Effector memory CD4-positive, alpha-beta T cell (primary cell): ENCODE data around the gene GYPC.
"Not testable (repeated sequence)": the region's sequence is repeated elsewhere in the genome, so short reads cannot be mapped to it uniquely, and the experiment has no call there.

Source experiments
- DNase-seq, 3 donors: peaks; one replicate each; pipeline ENCODE4 v3.0.0-alpha.2; 2020
- H3K27ac ChIP-seq: 2 replicates; pipeline ENCODE4 v1.7.0; 2013; ENCODE audit warnings: mild to moderate bottlenecking, low read length, moderate library complexity; ENCODE audit not compliant: insufficient read depth, poor library complexity, severe bottlenecking
- H3K27me3 ChIP-seq: replicated peaks from 2 replicates; pipeline ENCODE4 v1.7.0; 2013; ENCODE audit warnings: mild to moderate bottlenecking, low read length; ENCODE audit not compliant: insufficient read depth, control insufficient read depth, poor library complexity, severe bottlenecking
- H3K36me3 ChIP-seq: 2 replicates; pipeline ENCODE4 v1.7.0; 2013; ENCODE audit warnings: mild to moderate bottlenecking, low read length, moderate library complexity; ENCODE audit not compliant: control insufficient read depth, insufficient read depth
- H3K4me1 ChIP-seq: 2 replicates; pipeline ENCODE4 v1.7.0; 2013; ENCODE audit warnings: low read length, mild to moderate bottlenecking; ENCODE audit not compliant: control insufficient read depth, insufficient read depth, poor library complexity, severe bottlenecking
- H3K4me3 ChIP-seq: 2 replicates; pipeline ENCODE4 v1.7.0; 2013; ENCODE audit warnings: low read length, low read depth, mild to moderate bottlenecking; ENCODE audit not compliant: insufficient read depth, poor library complexity, severe bottlenecking
- H3K9me3 ChIP-seq: 2 replicates; pipeline ENCODE4 v1.7.0; 2013; ENCODE audit warnings: mild to moderate bottlenecking, low read length, moderate library complexity; ENCODE audit not compliant: control insufficient read depth

GYPC gene

DNA sequence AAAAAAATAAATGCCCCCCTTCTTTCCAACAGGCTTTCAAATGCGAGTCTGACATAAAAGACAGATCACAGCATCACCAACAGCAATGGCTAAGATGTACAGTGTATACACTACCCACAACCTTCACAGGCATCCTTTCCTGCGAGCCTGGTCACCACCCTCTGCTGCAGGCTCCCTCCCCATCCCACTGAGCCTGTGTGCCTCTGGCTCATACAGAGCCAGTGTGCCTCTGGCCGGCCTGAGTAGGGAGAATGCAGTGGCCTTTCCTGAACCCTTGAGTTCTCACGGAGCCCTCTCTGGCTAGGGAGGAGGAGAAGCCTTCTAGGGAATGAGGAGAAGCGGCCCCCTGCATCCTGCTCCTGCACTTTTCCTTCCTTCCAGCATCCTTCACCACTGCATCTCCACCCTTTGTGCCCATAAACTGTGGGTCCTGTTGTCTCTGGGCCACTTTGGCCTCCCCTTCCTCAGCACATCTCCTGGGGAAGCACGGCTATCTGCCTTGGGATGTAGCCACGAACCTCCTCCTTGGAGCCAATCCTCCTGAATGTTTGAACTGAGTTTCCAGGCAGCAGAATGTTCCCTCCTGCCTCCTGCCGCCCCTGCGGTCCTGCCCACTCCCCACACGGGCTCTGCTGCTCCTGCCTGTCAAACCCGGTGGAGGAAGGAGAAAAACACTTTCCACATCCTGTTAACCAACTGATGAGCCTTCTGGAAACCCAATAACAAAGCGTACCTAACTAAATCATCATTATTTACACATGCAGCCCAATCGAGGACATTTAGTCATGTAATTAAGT lies 22.5 kb downstream of the GYPC start:
- H3K27me3 ChIP-seq = no peaks in the 10 kb centered on the region
- peaks cover 8% of the 10 kb centered on the region for H3K9me3 ChIP-seq
- no peaks in the 10 kb centered on the region for H3K4me1 ChIP-seq
- peaks cover 17% of the 10 kb centered on the region for H3K36me3 ChIP-seq
- H3K27ac ChIP-seq = no peak overlapping the region
- H3K4me3 ChIP-seq = no peak overlapping the region
- no peak for DNase-seq

DNA sequence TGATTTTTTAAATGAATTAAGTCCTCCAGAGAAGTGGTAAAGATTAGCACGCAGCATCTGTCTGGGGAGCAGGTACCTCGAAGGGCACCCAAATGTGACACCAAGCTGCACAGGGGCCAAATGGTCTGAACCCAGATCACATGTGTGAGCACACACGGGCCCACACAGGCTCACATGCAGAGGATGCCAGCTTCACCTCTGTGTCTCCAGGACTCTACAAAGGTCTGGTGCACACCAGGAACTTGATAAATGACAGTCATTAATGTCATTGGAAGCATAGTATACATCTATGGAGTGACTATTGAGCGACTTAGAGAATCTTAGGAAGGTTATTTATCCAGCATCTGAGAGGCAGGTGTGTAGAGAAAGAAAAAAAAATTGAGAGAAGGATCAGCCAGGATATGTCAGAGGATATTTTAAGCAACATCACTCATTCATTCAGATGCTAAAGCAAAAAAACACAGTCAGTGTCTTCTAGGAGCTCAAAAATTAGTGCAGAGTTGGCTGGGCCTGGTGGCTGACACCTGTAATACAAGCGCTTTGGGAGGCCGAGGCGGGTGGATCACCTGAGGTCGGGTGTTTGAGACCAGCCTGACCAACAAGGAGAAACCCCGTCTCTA lies 23.2 kb downstream of the GYPC start:
- no peaks in the 10 kb centered on the region for H3K4me1 ChIP-seq
- peaks cover 8% of the 10 kb centered on the region for H3K9me3 ChIP-seq
- H3K4me3 ChIP-seq = no peak overlapping the region
- DNase-seq = no peak
- H3K27me3 ChIP-seq = no peaks in the 10 kb centered on the region
- peaks cover 20% of the 10 kb centered on the region for H3K36me3 ChIP-seq
- no peak overlapping the region for H3K27ac ChIP-seq

GRCh38 chr2:126681505-126681904 lies 25.5 kb downstream of the GYPC start:
- no peak overlapping the region for H3K4me3 ChIP-seq
- H3K27ac ChIP-seq = no peak overlapping the region
- no peak for DNase-seq
- H3K27me3 ChIP-seq = no peaks in the 10 kb centered on the region
- no peaks in the 10 kb centered on the region for H3K9me3 ChIP-seq
- H3K36me3 ChIP-seq = peaks cover 19% of the 10 kb centered on the region
- no peaks in the 10 kb centered on the region for H3K4me1 ChIP-seq

GRCh38 chr2:126685629-126686028 lies 29.7 kb downstream of the GYPC start:
- DNase-seq = no peak
- no peaks in the 10 kb centered on the region for H3K4me1 ChIP-seq
- peaks cover 21% of the 10 kb centered on the region for H3K36me3 ChIP-seq
- H3K27ac ChIP-seq = no peak overlapping the region
- H3K27me3 ChIP-seq = no peaks in the 10 kb centered on the region
- no peaks in the 10 kb centered on the region for H3K9me3 ChIP-seq
- H3K4me3 ChIP-seq = no peak overlapping the region

GRCh38 chr2:126686286-126686685 lies 30.3 kb downstream of the GYPC start:
- no peaks in the 10 kb centered on the region for H3K27me3 ChIP-seq
- H3K9me3 ChIP-seq = no peaks in the 10 kb centered on the region
- no peaks in the 10 kb centered on the region for H3K4me1 ChIP-seq
- no peak for DNase-seq
- peaks cover 19% of the 10 kb centered on the region for H3K36me3 ChIP-seq
- no peak overlapping the region for H3K27ac ChIP-seq
- no peak overlapping the region for H3K4me3 ChIP-seq

GRCh38 chr2:126686841-126687485 lies 31.0 kb downstream of the GYPC start:
- Histone ChIP-seq H3K36me3 (peaks cover 19% of the 10 kb centered on the region), H3K4me1 (no peaks in the 10 kb centered on the region), H3K4me3 (no peak overlapping the region), H3K9me3 (no peaks in the 10 kb centered on the region), H3K27me3 (no peaks in the 10 kb centered on the region), H3K27ac (no peak overlapping the region)
- no peak for DNase-seq

GRCh38 chr2:126687503-126687902 lies 31.5 kb downstream of the GYPC start:
- no peak for DNase-seq
- Histone ChIP-seq H3K36me3 (peaks cover 14% of the 10 kb centered on the region), H3K9me3 (no peaks in the 10 kb centered on the region), H3K27me3 (no peaks in the 10 kb centered on the region), H3K4me3 (no peak overlapping the region), H3K27ac (no peak overlapping the region), H3K4me1 (no peaks in the 10 kb centered on the region)

- not testable (repeated sequence) for H3K4me1 ChIP-seq, DNase-seq, H3K4me3 ChIP-seq, H3K27ac ChIP-seq, H3K9me3 ChIP-seq, H3K27me3 ChIP-seq
- peaks cover 12% of the 10 kb centered on the region for H3K36me3 ChIP-seq
Measured at GRCh38 chr2:126688594-126688993, 32.6 kb downstream of the GYPC start.

GRCh38 chr2:126692241-126692640 lies 36.3 kb downstream of the GYPC start:
- H3K36me3 ChIP-seq = peaks cover 29% of the 10 kb centered on the region
- H3K9me3 ChIP-seq, H3K27ac ChIP-seq, DNase-seq, H3K27me3 ChIP-seq, H3K4me1 ChIP-seq, H3K4me3 ChIP-seq: not testable (repeated sequence)

GRCh38 chr2:126692934-126693592 lies 37.1 kb downstream of the GYPC start:
- H3K27ac ChIP-seq = not testable (repeated sequence)
- H3K36me3 ChIP-seq = peaks cover 37% of the 10 kb centered on the region

More at GRCh38 chr2:126692934-126693592, 37.1 kb downstream of the GYPC start:
- H3K27me3 ChIP-seq, H3K9me3 ChIP-seq, H3K4me1 ChIP-seq, DNase-seq, H3K4me3 ChIP-seq: not testable (repeated sequence)
